Tibial artery (tissue), 4 donors: Measurements from ENCODE around the gene HOXC5.

Source experiments
- DNase-seq, 2 donors: peaks; one replicate each; pipeline ENCODE4 v3.0.0-alpha.2; 2019
- H3K27ac ChIP-seq, 2 donors: fragments of 200-600 bp; sonication (generic) in 1 of 2; 1 replicate in 1 of 2; 2 replicates in 1 of 2; pipeline ENCODE4 v1.5.1; 2018 to 2019; ENCODE audit warnings: mild to moderate bottlenecking in 1 of 2
- H3K27me3 ChIP-seq, 2 donors: fragments of 200-600 bp; sonication (generic) in 1 of 2; one replicate each; pipeline versions ENCODE4 v1.5.1 to v1.6.0; 2016 to 2019
- H3K36me3 ChIP-seq, 3 donors: fragments of 200-600 bp; sonication (generic) in 2 of 3; one replicate each; pipeline ENCODE4 v1.5.1; 2016 to 2019; ENCODE audit warnings: mild to moderate bottlenecking in 2 of 3
- H3K4me1 ChIP-seq, 4 donors: fragments of 200-600 bp; sonication (generic) in 2 of 4; 1 replicate in 3 of 4; 2 replicates in 1 of 4; pipeline ENCODE4 v1.5.1; 2016 to 2019
- H3K4me3 ChIP-seq, 2 donors: fragments of 200-600 bp; sonication (generic) in 1 of 2; 1 replicate in 1 of 2; 2 replicates in 1 of 2; pipeline ENCODE4 v1.5.1; 2018 to 2019; ENCODE audit warnings: mild to moderate bottlenecking in 2 of 2
- H3K9me3 ChIP-seq, 3 donors: fragments of 200-600 bp; sonication (generic) in 1 of 3; one replicate each; pipeline ENCODE4 v1.5.1; 2016 to 2019
- CTCF ChIP-seq, 2 experiments: fragments of 200-600 bp in 1 of 2; fragments of 450-650 bp in 1 of 2; IDR thresholded peaks; one replicate each; pipeline ENCODE4 v1.5.1; 2017 to 2019; ENCODE audit warnings: antibody characterized with exemption in 2 of 2, mild to moderate bottlenecking in 1 of 2, moderate library complexity in 1 of 2
- intact Hi-C: fragments of 100-400 bp; cut with DNase I; formaldehyde crosslinking; loops from one replicate; pipeline ENCODE4 v1.15.0; 2023; ENCODE audit warnings: low total_unique reads

The HOXC5 gene

GRCh38 chr12:54030442-54030801 lies 2.4 kb upstream of the HOXC5 start:
- Histone ChIP-seq H3K27me3 (no peaks in the 10 kb centered on the region), H3K4me1 (peaks cover 0 to 81% (median 66%) of the 10 kb centered on the region in 4 donors), H3K36me3 (peaks cover 0 to 18% (median 16%) of the 10 kb centered on the region in 3 donors), H3K9me3 (no peaks in the 10 kb centered on the region), H3K4me3 (no peak overlapping the region), H3K27ac (peak overlapping the region in 1 of 2 donors; percentile 98)
- no peak for DNase-seq
- intact Hi-C loops: loop anchor here (5.0 kb wide), 3 partner anchors 102 to 177 kb away; no protein-coding TSS in a partner anchor
- no peak for TF ChIP-seq CTCF (IDR thresholded peaks at IDR 0.05)

- no peak for TF ChIP-seq CTCF (IDR thresholded peaks at IDR 0.05)
- intact Hi-C loops: loop anchor here (5.0 kb wide), 3 partner anchors 101 to 176 kb away; no protein-coding TSS in a partner anchor
- H3K27ac ChIP-seq: peak overlapping the region in 1 of 2 donors; percentile 41
- peaks cover 0 to 81% (median 63%) of the 10 kb centered on the region in 4 donors for H3K4me1 ChIP-seq
- no peaks in the 10 kb centered on the region for H3K9me3 ChIP-seq
- DNase-seq: peak in 1 of 2 donors; percentile 66
- H3K4me3 ChIP-seq: peak overlapping the region; percentile 9 to 18
- peaks cover 0 to 18% (median 16%) of the 10 kb centered on the region in 3 donors for H3K36me3 ChIP-seq
- H3K27me3 ChIP-seq: no peaks in the 10 kb centered on the region
Observed at GRCh38 chr12:54030889-54031471, 1.9 kb upstream of the HOXC5 start.

- TF ChIP-seq CTCF (IDR thresholded peaks at IDR 0.05): no peak
- intact Hi-C loops: loop anchor here (5.0 kb wide), 3 partner anchors 101 to 176 kb away; no protein-coding TSS in a partner anchor
- peaks cover 0 to 18% (median 16%) of the 10 kb centered on the region in 3 donors for H3K36me3 ChIP-seq
- H3K9me3 ChIP-seq: no peaks in the 10 kb centered on the region
- no peaks in the 10 kb centered on the region for H3K27me3 ChIP-seq
- H3K27ac ChIP-seq: peak overlapping the region in 1 of 2 donors; percentile 41
- DNase-seq: peak in 1 of 2 donors; percentile 65
- H3K4me3 ChIP-seq: peak overlapping the region in 1 of 2 donors; percentile 18
- H3K4me1 ChIP-seq: peaks cover 0 to 81% (median 64%) of the 10 kb centered on the region in 4 donors
Observed at GRCh38 chr12:54031480-54031879, 1.4 kb upstream of the HOXC5 start.

- Histone ChIP-seq H3K27me3 (no peaks in the 10 kb centered on the region), H3K9me3 (no peaks in the 10 kb centered on the region), H3K27ac (peak overlapping the region in 1 of 2 donors; percentile 41), H3K36me3 (peaks cover 0 to 18% (median 16%) of the 10 kb centered on the region in 3 donors), H3K4me3 (peak overlapping the region in 1 of 2 donors; percentile 50), H3K4me1 (peaks cover 0 to 81% (median 63%) of the 10 kb centered on the region in 4 donors)
- no peak for DNase-seq
- intact Hi-C loops: loop anchor here (2.0 to 5.0 kb wide), 4 partner anchors 100 to 175 kb away; no protein-coding TSS in a partner anchor
- TF ChIP-seq CTCF (IDR thresholded peaks at IDR 0.05): no peak
Observed at GRCh38 chr12:54032086-54032619, 697 bp upstream of the HOXC5 start.

- H3K36me3 ChIP-seq: peaks cover 0 to 18% (median 16%) of the 10 kb centered on the region in 3 donors
- peak overlapping the region; percentile 50 to 55 for H3K4me3 ChIP-seq
- intact Hi-C loops: loop anchor here (2.0 to 5.0 kb wide), 4 partner anchors 99 to 174 kb away; no protein-coding TSS in a partner anchor
- TF ChIP-seq CTCF (IDR thresholded peaks at IDR 0.05): no peak
- H3K9me3 ChIP-seq: no peaks in the 10 kb centered on the region
- H3K27me3 ChIP-seq: no peaks in the 10 kb centered on the region
- peaks cover under 1 to 86% (median 65%) of the 10 kb centered on the region in 4 donors for H3K4me1 ChIP-seq
- H3K27ac ChIP-seq: peak overlapping the region; percentile 28 to 49
- peak; percentile 61 to 72 for DNase-seq
Observed at GRCh38 chr12:54033106-54033979, 493 bp downstream of the HOXC5 start.
